Ovary (tissue), 9 donors: ENCODE data around the gene COL28A1. TPM values are rescaled to one million over a fixed set of nuclear protein-coding genes. Genes with fewer than 3 reads are reported as not detected.

Experiments
- DNase-seq, 5 donors: peaks; one replicate each; pipeline ENCODE4 v3.0.0-alpha.2; 2019 to 2020
- H3K27ac ChIP-seq, 2 donors: fragments of 200-600 bp; one replicate each; pipeline versions ENCODE4 v1.5.1 to v1.8.0; 2019 to 2022
- H3K27me3 ChIP-seq: fragments of 200-600 bp; one replicate; pipeline ENCODE4 v1.8.0; 2022
- H3K36me3 ChIP-seq: fragments of 200-600 bp; sonication (generic); one replicate; pipeline ENCODE4 v1.5.1; 2019
- H3K4me1 ChIP-seq: one replicate; pipeline ENCODE4 v1.8.1; 2013; ENCODE audit warnings: mild to moderate bottlenecking, moderate library complexity; ENCODE audit not compliant: insufficient read depth
- H3K4me3 ChIP-seq: fragments of 200-600 bp; sonication (generic); one replicate; pipeline ENCODE4 v1.5.1; 2017
- H3K9me3 ChIP-seq, 2 donors: fragments of 200-600 bp in 1 of 2; sonication (generic) in 1 of 2; one replicate each; pipeline versions ENCODE4 v1.5.1 to v1.8.1; 2013 to 2019; ENCODE audit warnings: mild to moderate bottlenecking in 1 of 2, moderate library complexity in 1 of 2
- EP300 ChIP-seq: sonication (generic); formaldehyde crosslinking; IDR thresholded peaks from one replicate; pipeline ENCODE4 v1.6.1; 2017; ENCODE audit warnings: antibody characterized with exemption
- POLR2A ChIP-seq: fragments of 450-650 bp; IDR thresholded peaks from one replicate; pipeline ENCODE4 v1.6.1; 2017; ENCODE audit warnings: antibody characterized with exemption, mild to moderate bottlenecking, moderate library complexity
- WGBS, 3 donors: extraction: QIAGEN DNeasy Blood & Tissue Kit in 1 of 3; methylation state at CpG; one replicate each; pipeline versions ENCODE4 v1.1.5 to v1.1.7; 2013 to 2017; 5-methylcytosine and 5-hydroxymethylcytosine counted together
- intact Hi-C, 4 donors: fragments of 100-400 bp; cut with DNase I; formaldehyde crosslinking; loops; one replicate each; pipeline versions ENCODE4 v1.11.0 to v1.15.1; 2022 to 2023
- polyA plus RNA-seq, 2 donors: library from polyadenylated mRNA; stranded (reverse); fragments of 200-250 nt in 1 of 2; fragments of 350-450 nt in 1 of 2; fragmentation: Illumina TruSeq in 1 of 2; extraction: RNeasy Lipid Tissue Mini Kit (QIAGEN cat#74804) in 1 of 2; gene quantifications; one replicate each; pipeline ENCODE4 v1.2.3, GENCODE V29; 2013 to 2014
- total RNA-seq, 7 donors: library from RNA; depleted of rRNA in 2 of 7; stranded (reverse); fragments of >200 nt in 2 of 7; fragmentation: NEBNext Ultra II Directional in 3 of 7; extraction: Animal tissue kit (Norgen Biotek cat#: 25700) in 3 of 7; gene quantifications; one replicate each; pipeline versions ENCODE4 v1.1.0 to v1.2.4, GENCODE V29; 2016 to 2023
- TF ChIP-seq, protein P1 (sequence below), 3 donors: fragments of 450-650 bp in 2 of 3; fragments of 200-600 bp in 1 of 3; IDR thresholded peaks; one replicate each; pipeline versions ENCODE4 v1.5.1 to v1.8.0; 2016 to 2022; ENCODE audit warnings: antibody characterized with exemption in 3 of 3, mild to moderate bottlenecking in 1 of 3
- donor health status: DM: no; HTN: no; CAD: no; lungs with moderate emphysema.
- donor health status: DM: no; HTN: no; CAD: no.
- donor health status: Bipolar disorder and iron deficiency.
- donor health status: DM: yes; HTN: yes; CAD: no.
- donor health status: DM: no; HTN: no; CAD: no.
- donor health status: DM: yes; HTN: yes; CAD: no.

Gene COL28A1
- total and polyA plus RNA-seq, 9 donors: 0.29 to 4.2 (median 1.4) TPM

DNA sequence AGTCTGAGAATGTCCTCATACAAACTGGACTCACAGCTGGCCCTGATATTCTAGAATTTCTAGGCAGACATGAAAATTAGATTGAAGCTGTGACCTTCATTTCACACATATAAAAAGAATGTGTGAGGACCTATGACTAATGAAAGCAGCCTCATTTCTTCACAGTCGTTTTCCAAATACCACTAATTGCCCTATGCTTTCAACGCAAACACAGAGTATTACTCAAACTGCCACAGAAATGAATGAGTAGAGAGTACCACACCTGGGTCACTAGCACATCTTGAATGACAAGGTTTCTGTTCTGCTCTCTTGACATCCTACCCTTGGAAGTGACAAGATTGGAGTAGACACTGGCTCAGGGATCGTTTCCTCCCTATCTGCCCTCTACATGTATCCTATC, 211.0 kb downstream of the COL28A1 start:
- no peak overlapping the region for H3K4me3 ChIP-seq
- H3K4me1 ChIP-seq: no peaks in the 10 kb centered on the region
- no peak overlapping the region for H3K27ac ChIP-seq
- intact Hi-C loops: no loop called here
- DNase-seq: no peak
- 67 to 86% (median 74%) methylated on average over 3 of the region's 3 CpGs for whole genome bisulfite sequencing, 3 donors
- no peaks in the 10 kb centered on the region for H3K9me3 ChIP-seq
- H3K27me3 ChIP-seq: no peaks in the 10 kb centered on the region
- no peaks in the 10 kb centered on the region for H3K36me3 ChIP-seq
- TF ChIP-seq EP300 (no peak), POLR2A (no peak)
- TF ChIP-seq, protein P1, sequence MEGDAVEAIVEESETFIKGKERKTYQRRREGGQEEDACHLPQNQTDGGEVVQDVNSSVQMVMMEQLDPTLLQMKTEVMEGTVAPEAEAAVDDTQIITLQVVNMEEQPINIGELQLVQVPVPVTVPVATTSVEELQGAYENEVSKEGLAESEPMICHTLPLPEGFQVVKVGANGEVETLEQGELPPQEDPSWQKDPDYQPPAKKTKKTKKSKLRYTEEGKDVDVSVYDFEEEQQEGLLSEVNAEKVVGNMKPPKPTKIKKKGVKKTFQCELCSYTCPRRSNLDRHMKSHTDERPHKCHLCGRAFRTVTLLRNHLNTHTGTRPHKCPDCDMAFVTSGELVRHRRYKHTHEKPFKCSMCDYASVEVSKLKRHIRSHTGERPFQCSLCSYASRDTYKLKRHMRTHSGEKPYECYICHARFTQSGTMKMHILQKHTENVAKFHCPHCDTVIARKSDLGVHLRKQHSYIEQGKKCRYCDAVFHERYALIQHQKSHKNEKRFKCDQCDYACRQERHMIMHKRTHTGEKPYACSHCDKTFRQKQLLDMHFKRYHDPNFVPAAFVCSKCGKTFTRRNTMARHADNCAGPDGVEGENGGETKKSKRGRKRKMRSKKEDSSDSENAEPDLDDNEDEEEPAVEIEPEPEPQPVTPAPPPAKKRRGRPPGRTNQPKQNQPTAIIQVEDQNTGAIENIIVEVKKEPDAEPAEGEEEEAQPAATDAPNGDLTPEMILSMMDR (IDR thresholded peaks at IDR 0.05): no peak

DNA sequence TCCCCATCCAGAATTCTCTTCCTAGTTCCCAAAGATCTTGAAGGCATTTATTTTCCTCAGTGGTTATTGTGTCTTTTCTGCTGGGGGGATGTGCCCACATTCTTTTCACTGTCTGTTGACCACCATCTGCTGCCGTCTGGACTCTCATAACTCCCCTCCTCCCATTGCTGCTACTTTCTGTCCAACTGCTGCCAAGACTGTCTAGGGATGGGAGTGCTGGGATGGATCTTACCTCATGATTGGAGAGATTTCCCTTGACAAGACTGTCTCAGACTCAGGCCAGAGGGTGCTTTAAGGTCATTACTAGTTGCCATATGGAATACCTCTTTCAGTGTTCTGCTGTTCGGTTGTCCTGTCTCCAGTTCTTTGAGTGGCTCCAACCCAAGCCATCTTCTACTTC, 211.8 kb downstream of the COL28A1 start:
- WGBS, 3 donors: 48 to 61% (median 58%) methylated on average over 2 of the region's 2 CpGs

DNA sequence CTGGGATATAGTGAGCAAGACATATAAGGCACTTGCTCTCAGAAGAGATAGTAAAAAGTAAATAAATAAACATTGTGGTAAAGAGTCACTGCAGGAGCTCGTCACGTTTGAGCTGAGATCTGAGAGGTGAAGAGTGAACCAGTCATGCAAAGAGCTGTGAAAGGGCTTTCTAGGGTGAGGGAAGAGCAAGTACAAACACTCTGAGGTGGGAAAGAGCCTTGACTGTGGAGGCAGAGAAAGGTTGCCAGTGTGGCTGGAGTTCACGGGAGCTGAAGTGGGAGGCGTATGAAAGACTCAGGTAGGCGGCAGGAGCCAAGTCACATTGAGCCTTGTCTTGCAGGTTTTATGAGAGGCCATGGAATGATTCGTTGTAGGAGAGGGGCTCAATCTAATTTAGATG, 212.3 kb downstream of the COL28A1 start:
- Histone ChIP-seq H3K27ac (no peak overlapping the region), H3K4me3 (no peak overlapping the region), H3K4me1 (no peaks in the 10 kb centered on the region), H3K27me3 (no peaks in the 10 kb centered on the region), H3K9me3 (no peaks in the 10 kb centered on the region), H3K36me3 (no peaks in the 10 kb centered on the region)
- WGBS, 3 donors: 51 to 68% (median 65%) methylated on average over 6 of the region's 6 CpGs
- no peak for DNase-seq
- TF ChIP-seq POLR2A: no peak
- TF ChIP-seq EP300: no peak
- TF ChIP-seq, protein P1 (IDR thresholded peaks at IDR 0.05): no peak
- intact Hi-C loops: no loop called here

More for the DNA sequence above, 211.8 kb downstream of the COL28A1 start:
- TF ChIP-seq, protein P1 (IDR thresholded peaks at IDR 0.05): no peak
- TF ChIP-seq EP300 (no peak), POLR2A (no peak)
- Histone ChIP-seq H3K27ac (no peak overlapping the region), H3K9me3 (no peaks in the 10 kb centered on the region), H3K27me3 (no peaks in the 10 kb centered on the region), H3K4me3 (no peak overlapping the region), H3K4me1 (no peaks in the 10 kb centered on the region), H3K36me3 (no peaks in the 10 kb centered on the region)
- no peak for DNase-seq
- intact Hi-C loops: no loop called here

DNA sequence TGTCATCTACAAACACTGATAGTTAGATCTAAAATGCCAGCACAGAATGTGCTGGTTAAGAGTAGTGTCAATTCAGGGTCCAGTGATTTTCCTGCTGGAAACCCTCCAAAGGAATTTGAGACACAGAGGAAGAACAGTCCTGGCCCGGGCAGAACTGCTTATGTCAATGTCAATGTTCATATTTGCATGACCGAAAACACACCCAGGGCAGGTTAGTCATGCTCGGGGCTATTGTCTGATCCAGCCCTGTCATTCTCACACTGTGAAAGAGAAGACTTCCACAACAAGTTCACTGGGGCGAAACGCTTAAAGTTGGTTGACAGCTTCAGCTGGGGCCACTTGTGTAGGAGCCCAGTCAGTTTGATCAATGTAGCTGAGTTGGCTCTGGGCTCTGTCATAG, 214.0 kb downstream of the COL28A1 start:
- Histone ChIP-seq H3K36me3 (no peaks in the 10 kb centered on the region), H3K4me1 (no peaks in the 10 kb centered on the region), H3K27me3 (no peaks in the 10 kb centered on the region), H3K9me3 (no peaks in the 10 kb centered on the region), H3K4me3 (no peak overlapping the region), H3K27ac (no peak overlapping the region)
- no peak for DNase-seq
- 48 to 68% (median 49%) methylated on average over 5 of the region's 5 CpGs for WGBS, 3 donors
- intact Hi-C loops: no loop called here
- TF ChIP-seq POLR2A (no peak), EP300 (no peak)
- TF ChIP-seq, protein P1 (IDR thresholded peaks at IDR 0.05): no peak

DNA sequence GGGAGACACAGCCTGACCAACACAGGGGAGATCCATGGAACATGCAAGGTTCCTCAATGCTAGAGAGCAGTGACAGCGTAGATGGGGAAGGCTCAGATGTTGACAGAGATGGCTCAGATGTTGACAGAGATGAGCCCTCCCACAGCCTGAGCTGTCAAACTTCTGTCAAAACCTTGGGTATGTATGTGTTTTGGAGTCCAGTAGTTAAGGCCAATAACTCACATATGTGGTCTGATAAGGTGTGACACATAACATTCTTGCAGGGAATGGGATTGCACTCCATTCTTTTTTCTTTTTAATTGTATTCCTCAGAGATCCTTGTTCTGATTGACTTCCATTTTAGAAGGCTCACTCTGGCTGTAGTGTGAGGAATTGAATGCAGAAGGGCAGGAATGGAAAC, 217.1 kb downstream of the COL28A1 start:
- DNase-seq: no peak
- Histone ChIP-seq H3K9me3 (no peaks in the 10 kb centered on the region), H3K27ac (no peak overlapping the region), H3K36me3 (no peaks in the 10 kb centered on the region), H3K4me3 (no peak overlapping the region), H3K4me1 (no peaks in the 10 kb centered on the region), H3K27me3 (no peaks in the 10 kb centered on the region)
- no peak for TF ChIP-seq EP300
- TF ChIP-seq, protein P1 (IDR thresholded peaks at IDR 0.05): no peak
- TF ChIP-seq POLR2A: no peak
- 84 to 90% (median 85%) methylated on average over 1 of the region's 1 CpG for WGBS, 3 donors
- intact Hi-C loops: no loop called here
